SH-SY5Y (cell line): ENCODE results near the gene EPS8L3.

Experiments used
- GATA2 ChIP-seq: IDR thresholded peaks from 2 replicates; pipeline ENCODE4 v1.6.1; 2011; ENCODE audit warnings: mild to moderate bottlenecking, low read depth, low read length
- GATA3 ChIP-seq: IDR thresholded peaks from 2 replicates; pipeline ENCODE4 v1.6.1; 2011; ENCODE audit warnings: low read depth, mild to moderate bottlenecking, low read length, moderate library complexity

EPS8L3 gene

DNA sequence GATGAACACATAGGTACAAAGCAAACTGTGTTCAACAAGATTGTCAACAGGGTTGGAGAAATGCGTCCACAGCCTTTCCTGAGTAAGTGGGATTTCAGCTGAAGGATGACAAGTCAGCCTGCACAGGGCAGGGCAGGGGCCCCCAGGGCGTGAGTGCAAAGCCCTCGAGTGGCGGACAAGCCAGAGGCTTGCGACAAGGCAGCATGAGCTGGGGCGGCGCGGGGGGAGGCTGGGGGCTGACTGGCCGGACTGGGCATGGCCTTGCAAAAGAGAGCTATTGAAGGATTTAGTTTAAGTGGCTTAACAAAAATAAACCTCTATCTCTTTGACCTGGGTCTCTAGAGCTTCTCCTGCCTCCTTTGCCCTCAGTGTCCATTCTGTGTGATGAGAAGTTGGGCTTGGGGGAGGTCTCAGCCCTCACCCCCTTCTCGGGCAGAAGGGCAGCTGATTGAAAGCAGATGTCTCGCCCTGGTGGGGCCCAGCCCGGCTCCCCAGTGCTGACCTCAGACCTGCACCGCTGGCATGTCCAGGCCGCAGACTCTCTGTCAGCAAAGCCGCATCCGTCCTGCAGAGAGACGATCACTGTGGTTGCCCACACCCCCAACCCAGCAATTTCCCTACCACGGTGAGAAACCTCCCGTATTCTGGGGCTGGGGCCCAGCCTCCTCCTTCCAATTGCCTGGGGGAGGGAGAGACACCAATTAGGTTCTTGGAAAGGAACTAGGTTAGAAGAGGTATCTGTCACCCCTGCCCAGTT is 24.3 kb upstream of the EPS8L3 start:
- TF ChIP-seq GATA2, result no peak
- TF ChIP-seq GATA3, result no peak

DNA sequence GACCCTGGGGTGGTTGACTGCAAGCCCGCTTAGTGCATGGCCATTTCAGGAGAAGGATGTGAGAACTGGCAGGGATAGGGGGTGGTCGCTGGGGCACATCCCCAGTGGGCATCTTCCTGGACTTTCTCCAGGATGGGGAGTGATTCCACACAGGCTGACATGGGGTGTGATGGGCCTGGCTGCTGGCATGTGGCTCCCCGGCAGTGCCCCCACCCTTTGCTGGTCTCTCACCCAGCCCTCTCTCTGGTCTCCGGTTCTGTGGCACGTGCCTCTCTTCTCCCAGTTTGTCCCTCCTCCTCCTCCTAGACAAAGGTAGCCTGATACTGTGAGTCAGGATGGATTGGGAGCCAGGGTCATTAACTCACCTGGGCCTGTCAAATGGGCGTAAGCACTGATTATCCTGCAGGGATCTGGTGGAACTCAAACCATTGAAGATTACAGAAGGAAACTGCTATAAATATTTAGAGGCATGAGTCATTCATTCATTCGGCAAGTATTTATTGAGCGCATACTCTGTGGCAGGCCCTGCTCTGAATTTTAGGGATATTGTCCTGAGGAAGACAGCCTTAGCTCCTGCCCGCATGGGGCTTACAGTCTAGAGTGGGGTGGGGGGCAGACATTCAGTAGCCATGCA is 23.6 kb upstream of the EPS8L3 start:
- TF ChIP-seq GATA2 (no peak), GATA3 (no peak)

DNA sequence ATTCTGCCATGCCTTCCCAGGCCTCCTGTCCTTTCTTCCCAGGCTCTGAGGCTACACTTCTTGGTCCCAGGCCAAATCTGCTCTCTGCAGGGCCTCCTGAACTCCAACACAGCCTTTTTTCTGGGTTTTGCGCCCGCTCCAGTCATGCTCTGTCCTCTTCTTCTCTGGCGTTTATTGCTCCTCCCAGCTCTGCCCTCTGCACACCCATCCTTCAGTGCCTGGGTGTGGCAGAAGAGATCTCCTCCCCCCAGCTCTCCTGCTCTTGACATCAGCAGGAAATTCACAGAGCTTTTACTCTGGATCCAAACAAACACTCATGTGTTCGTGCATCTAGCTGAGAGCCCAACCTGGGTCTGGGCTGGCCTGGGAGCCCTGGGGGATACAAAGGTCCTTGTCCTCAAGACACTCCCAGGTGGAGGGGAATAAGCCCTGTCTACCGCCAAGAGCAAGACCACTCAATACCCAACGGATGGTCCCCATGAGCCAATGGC is 22.9 kb upstream of the EPS8L3 start:
- TF ChIP-seq GATA3 (no peak), GATA2 (no peak)

DNA sequence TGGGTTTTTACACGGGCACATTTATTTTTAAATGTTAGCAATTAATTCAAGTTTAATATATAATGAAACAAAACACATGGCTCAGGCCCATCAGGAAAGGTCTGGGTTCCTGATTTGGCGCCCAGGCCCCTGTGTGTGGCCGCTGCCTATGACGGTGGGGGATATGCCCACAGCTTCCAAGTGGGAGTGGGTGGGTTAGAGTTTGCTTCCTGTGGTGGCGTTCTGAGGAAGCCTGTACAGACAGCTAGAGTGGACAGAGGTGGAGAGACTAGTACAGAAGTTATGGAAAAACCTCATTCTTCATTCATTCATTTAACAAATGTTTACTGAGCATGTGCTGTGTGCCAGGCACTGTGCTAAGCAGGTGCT is 22.4 kb upstream of the EPS8L3 start:
- no peak for TF ChIP-seq GATA2
- no peak for TF ChIP-seq GATA3

DNA sequence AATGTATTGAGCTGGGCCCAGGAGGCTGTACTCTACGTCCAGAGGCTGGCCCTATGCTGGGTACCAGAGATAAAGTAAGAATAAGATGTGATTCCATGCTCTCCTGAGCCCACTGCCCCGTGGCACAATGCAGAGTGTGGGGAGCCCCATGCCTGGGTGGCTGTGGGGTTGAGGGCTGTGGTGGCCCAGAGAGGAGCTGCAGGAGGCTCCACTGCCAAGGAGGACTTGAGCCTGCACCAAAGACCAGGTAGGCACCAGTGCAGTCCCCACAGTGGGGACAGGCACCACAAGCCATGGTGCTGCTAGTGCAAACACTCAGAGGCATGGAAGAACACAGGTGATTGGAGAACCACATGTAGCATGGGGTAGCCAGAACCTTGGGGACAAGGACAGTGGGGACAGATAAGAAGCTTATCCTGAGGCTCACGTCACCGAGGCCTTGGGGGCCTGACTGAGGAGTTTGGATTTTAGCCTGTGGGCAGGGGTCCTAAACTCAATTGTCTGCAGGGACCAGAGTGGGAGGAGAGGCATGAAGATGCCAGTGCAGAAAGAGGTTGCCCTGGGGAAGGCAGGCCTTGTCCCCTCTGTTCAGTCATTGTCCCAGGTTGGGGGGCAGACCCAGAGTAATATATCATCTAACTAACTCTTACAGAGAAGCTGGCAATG is 21.9 kb upstream of the EPS8L3 start:
- TF ChIP-seq GATA2, result no peak
- TF ChIP-seq GATA3, result no peak

DNA sequence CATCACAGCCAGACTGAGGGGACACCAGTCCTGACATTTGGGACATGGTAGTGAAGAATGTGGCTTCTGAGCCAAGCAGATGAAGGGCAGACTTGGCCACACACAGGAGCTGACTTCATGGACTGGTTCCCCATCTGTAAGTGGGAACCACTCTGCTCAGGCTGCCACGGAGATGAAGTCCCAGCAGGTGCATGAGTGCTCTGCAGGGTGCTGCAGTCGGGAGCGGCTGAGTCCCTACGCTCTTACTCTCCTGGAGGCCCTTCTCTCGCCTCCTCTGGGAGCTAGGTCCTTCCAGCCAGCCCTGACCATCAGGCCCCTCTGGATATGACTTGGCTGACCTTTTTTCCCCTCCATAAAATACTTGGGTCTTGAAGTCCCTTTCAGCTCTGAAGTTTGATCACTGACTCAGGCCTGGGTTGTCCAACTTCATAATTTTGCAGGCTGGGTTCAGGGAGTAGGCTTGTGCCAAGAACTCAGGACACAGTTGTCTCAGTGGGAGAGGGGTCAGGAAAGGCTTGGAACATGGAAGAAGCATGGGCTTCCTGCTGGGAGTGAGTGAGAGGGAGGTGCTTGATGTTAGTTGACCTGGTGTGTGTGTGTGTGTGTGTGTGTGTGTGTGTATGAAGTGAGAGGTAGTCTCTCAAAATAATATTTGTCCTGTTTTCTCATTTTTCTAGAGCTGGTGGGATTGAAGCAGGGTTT is 21.0 kb upstream of the EPS8L3 start:
- TF ChIP-seq GATA2 (no peak), GATA3 (no peak)

DNA sequence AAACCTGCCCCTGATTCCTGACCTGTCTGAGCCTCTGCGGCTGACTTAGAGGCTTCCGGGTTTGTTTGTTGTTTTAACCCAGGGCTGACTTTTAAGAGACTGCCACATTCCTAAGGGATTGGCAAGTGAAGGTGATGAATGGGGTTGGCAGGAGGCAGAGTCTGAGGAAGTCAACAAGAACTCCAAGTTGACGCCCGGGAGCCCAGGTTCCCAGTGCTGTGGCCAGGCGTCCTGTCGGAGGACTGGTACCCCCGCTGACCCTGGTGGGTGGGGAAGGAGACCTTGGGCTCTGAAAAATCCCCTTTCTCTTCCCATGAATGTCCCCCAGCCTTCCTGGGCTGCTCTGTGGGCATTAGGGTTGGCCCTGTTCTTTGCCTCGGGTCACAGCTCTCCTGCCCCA is 19.7 kb upstream of the EPS8L3 start:
- TF ChIP-seq GATA2, result no peak
- TF ChIP-seq GATA3, result no peak

DNA sequence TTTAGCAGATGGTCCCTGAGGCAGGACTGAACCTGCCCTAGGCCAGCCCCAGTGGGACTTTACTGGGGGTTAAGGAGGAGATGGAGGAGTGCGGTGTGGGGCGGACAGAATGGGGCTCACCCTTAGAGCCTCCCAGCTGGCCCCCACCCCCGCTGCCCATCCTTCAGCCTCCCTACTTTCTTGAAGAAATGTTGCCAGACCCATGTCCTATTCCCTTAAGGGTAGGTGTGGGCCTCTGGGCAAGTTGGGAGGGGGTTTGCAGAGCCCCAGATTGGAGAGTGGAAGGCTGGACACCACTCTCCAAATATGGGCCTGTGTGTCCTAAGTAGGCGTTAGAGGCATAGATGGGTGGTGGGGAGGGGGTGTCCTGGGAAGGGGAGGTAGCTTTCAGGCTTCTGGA is 19.2 kb upstream of the EPS8L3 start:
- TF ChIP-seq GATA3, result no peak
- TF ChIP-seq GATA2, result no peak

DNA sequence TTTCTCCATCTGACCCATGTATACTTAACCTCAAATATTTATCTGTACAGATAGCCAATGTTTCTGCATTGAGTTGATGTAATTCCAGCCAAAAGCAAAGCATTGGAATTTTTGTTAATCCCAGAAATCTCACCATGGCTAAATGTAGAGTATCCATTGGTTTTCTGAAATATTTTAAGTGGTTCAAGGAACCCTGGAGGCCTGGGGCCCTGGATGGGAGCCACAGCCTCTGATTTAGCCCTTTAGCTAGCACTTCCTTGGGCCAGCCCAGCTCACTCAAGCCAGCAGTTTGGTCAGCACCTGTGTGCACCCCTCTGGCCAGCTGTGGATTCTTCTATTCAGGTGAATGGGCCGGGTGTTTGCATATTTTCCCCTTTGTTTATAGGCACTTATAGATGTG is 18.8 kb upstream of the EPS8L3 start:
- no peak for TF ChIP-seq GATA2
- TF ChIP-seq GATA3, result no peak

DNA sequence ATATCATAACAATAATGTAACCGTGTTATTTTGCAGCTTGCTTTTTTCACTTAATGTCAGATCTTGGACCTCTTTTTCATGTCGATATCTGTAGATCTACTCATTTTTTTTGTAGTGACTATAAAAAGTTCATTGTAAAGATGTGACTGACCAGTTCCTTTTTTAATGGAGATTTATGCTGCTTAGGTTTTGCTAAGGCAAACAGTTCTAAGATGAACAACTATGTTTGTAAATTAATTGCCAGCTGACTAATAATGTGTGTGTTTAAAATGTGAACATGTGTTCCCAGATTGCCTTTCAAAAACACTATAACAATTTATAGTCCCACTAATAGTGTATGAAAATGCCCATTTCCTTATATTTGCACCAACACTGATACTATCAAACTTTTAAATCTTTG is 18.1 kb upstream of the EPS8L3 start:
- TF ChIP-seq GATA3, result no peak
- TF ChIP-seq GATA2, result no peak

DNA sequence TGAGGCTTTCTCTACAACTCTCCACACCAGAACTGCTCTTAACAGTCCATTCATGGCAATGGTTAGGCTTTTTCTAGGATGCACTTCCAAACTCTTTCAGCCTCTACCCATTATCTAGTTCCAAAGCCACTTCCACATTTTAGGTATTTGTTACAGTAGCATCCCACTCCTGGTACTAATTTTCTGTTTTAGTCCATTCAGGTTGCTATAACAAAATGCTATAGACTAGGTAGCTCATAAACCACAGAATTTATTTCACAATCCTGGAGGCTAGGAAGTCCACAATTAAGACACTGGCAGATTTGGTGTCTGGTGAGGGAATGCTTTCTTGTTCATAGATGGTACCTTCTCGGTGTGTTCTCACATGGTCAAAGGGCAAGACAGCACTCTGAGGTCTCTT is 17.3 kb upstream of the EPS8L3 start:
- no peak for TF ChIP-seq GATA3
- TF ChIP-seq GATA2, result no peak

DNA sequence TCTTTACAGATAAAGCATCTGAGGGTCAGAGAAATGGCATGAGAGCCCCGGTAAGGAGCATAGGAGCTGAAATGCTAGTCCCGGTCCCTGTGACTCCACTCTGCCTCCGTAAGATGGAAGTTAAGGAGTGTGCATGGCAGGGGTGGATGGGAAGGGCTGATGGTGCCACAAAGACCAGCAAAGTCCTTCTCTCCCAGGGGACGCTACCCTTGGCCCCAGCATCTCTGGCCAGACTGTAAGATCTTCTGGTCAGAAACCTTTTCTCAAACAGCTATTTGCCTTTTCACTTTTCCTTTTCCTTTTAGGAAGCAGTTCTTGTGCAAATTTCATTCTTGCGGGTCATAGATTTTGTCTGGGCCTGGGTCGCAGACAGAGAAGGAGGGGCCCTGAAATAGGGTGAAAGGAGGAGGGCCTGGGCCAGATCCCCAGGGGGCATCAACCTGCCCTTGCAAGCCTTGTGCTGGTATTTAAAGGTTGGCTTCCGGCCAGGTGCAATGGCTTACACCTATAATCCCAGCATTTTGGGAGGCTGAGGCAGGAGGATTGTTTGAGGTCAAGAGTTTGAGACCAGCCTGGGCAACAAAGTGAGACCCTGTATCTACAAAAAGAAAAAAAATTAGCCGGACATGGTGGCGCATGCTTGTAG is 14.4 kb upstream of the EPS8L3 start:
- TF ChIP-seq GATA3, result no peak
- TF ChIP-seq GATA2, result no peak

DNA sequence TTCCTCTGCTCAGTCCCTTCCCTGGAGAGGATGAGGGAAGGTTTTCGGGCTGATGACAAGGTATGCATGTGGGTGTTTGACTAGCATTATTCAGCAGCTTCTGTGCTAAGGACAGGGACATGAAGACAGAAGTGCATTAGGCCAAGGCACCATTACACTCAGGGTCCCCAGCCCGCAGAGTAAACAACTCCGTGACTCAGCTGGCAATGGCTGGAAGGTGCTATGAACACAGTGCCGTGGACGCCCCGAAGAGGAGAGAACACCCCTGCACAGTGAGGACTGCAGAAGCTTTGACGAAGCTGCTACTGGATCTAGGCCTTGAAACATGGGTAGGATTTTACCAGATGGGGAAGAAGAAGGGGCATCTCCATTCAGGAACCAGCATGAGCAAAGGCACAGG is 13.7 kb upstream of the EPS8L3 start:
- TF ChIP-seq GATA2 (no peak), GATA3 (no peak)

DNA sequence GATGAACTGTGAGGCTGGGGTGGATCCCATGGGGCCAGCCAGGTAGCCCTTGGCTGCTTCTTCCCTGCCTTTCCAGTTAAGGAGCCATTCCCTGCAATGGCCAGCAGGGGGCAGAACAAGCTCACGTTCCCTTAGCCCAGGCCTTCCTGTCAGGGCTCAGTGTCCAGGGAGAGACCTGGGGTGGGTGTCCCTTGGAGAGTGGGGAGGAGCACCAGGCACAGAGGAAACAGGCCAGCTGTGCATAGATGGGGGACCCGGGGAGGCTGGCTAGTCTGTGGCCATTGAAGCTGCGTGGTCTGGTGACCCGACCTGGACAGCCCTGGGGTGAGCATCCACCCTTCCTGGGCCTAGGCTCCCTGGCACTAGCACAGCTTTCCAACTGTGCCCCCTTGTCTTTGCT is 13.2 kb upstream of the EPS8L3 start:
- TF ChIP-seq GATA3 (no peak), GATA2 (no peak)
